NOMO-1 treated with DMSO at 0.1 percent for 48 hours (cell line): ENCODE results near the gene NOTCH1.
"Not testable (repeated sequence)": the region's sequence is repeated elsewhere in the genome, so short reads cannot be mapped to it uniquely, and the experiment has no call there.

Experiments
- DNase-seq: peaks from one replicate; lab custom pipeline; 2025; ENCODE audit not compliant: unreplicated experiment; lab: John Stamatoyannopoulos, UW

Gene NOTCH1

DNA sequence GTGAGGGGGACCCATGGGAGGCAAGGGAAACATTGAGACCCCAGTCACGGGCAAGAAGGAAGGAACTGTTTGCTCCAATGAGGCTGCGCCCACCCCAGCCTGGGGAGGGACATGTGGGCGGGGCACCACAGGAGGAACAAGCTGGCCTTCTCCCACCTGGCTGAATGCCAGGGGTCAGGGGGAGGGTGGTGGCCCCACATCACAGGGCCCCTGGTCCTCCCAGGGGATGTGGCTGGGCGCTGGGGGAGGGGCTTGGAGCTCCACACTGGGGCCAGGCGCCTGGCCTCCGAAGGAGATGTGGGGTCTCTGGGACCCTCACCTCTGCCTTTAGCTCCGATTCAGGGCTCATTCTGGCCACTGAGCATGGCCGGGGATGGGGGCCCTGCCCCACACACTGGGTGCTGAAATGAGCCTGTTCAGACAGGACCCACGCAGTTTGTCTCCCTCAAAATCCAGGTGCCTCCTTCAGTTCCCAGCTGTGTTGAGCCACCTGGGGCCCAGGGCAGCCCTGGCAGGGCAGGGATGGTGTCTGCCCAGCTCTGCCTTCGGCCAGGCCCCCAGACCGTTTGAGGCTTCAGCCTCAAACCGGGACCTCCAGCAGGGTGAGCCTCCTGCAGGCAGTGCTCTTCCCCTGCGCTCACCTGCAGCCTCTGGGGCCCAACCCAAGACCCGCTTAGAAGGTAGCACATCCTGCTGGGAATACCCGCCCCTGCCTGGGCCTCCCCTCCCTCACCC is 33.2 kb upstream of the NOTCH1 start:
- DNase-seq: no peak

GRCh38 chr9:136578626-136578914 is 32.7 kb upstream of the NOTCH1 start:
- no peak for DNase-seq

DNA sequence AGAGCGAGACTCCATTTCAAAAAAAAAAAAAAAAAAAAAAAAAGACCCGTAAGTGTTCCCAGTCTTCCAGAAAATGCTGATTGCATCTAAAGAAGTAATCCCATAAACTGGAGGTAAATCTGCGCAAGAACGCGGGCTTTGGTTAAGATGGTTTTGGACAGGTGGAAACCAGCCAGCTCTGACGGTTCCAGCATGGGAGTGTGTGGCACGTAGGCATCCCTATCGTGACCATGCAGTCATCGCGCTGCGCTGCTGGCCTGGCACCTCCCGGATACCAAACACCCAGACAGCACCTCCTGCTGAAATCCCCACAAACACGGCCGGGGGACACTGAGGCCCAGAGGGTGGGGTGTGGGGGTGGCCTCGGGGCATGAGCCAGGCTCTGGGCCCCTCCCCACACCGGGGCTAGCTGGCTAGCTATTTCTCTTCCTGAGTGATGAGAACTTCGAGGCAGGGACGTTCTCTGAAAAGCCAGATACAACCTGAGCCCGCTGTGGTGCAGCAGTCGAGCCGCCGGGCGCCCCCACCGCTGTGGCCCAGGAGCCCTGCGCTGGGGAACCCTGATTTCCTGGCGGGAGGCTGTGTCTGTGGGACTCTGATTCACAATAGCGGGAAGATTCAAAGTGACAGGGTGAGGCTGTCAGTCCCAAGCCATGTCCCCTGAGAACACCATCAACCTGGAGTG is 32.2 kb upstream of the NOTCH1 start:
- DNase-seq: no peak

DNA sequence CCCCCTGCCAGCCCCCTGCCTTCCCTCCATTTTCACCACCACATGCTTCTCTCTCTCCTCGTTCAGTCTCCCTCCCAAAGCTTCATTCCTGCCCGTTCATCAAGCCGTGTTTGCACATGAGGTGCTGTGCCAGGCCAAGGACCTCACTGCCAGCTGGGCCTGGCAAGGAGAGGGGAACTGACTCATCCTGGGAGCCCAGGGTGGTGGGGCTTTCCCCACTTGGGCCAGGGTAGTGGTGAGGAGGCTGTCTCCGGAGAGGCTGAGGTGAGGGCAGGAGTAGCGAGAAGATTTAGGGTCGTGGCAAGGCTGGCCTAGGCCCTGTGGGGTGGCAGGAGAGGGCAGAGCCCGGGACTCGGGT is 30.4 kb upstream of the NOTCH1 start:
- no peak for DNase-seq

DNA sequence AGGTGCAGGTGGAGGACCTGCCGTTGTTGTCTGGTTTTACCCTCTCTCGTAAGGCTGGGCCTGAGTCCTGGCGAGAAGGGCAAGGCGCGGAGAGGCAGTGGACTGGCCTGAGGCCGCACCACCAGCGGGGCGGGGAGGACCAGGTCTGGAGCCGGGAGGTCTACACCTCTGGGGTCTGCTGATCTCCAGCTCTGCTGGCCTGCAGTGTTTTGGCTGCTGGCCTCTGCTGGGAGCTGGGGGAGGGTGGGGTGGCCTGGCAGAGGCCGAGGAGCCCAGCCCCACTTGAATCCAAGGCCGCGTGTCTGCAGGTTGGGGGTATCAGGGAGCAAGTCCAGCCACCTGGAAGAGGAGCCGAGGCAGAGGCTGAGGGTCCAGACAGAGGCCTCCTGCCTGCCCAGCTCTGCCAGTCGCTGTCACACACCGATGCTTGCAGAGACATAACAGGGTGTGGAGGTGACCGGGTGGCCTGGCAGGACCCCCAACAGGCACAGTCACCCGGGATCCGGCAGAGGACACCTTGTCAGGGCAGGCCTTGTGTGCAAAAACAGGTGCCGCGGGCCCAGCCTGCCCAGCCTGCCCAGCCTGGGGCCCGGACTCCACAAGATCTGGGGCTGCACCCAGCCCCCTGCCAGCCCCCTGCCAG is 29.9 kb upstream of the NOTCH1 start:
- DNase-seq: no peak

DNA sequence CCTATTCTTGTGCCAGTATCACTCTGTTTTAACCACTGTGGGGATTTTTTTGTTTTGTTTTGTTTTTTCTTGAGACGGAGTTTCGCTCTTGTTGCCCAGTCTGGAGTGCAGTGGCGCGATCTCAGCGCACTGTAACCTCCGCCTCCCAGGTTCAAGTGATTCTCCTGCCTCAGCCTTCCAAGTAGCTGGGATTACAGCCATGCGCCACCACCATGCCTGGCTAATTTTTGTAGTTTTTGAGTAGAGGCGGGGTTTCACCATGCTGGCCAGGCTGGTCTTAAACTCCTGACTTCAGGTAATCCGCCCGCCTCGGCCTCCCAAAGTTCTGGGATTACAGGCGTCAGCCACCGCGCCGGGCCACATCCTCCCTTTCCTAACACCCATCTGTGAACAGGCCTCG is 28.8 kb upstream of the NOTCH1 start:
- DNase-seq: not testable (repeated sequence)

- DNase-seq: no peak
Measured at GRCh38 chr9:136572828-136573625, 27.2 kb upstream of the NOTCH1 start.

- DNase-seq: no peak
Measured at GRCh38 chr9:136572003-136572827, 26.4 kb upstream of the NOTCH1 start.

- no peak for DNase-seq
Measured at GRCh38 chr9:136571531-136571930, 25.7 kb upstream of the NOTCH1 start.

DNA sequence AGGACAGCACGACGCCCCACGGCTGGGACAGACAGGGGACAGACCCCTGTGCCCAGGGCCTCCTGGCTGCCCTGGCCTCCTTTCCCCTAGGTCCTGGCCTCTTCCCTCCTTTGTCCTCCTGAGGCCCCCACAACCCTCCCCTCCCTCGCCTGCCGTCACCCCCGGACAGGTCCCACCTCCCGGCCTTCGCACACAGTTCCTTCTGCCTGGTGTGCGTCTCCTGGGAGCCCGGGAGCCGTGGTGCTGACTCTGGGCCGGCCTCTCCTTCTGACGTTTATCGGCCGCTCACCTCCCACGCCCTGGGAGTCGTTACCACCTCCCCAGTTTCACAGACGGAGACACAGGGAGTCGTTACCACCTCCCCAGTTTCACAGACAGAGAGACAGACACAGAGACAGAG is 25.1 kb upstream of the NOTCH1 start:
- DNase-seq: no peak

GRCh38 chr9:136570191-136570845 is 24.5 kb upstream of the NOTCH1 start:
- DNase-seq: no peak

GRCh38 chr9:136569526-136570148 is 23.8 kb upstream of the NOTCH1 start:
- DNase-seq: no peak

DNA sequence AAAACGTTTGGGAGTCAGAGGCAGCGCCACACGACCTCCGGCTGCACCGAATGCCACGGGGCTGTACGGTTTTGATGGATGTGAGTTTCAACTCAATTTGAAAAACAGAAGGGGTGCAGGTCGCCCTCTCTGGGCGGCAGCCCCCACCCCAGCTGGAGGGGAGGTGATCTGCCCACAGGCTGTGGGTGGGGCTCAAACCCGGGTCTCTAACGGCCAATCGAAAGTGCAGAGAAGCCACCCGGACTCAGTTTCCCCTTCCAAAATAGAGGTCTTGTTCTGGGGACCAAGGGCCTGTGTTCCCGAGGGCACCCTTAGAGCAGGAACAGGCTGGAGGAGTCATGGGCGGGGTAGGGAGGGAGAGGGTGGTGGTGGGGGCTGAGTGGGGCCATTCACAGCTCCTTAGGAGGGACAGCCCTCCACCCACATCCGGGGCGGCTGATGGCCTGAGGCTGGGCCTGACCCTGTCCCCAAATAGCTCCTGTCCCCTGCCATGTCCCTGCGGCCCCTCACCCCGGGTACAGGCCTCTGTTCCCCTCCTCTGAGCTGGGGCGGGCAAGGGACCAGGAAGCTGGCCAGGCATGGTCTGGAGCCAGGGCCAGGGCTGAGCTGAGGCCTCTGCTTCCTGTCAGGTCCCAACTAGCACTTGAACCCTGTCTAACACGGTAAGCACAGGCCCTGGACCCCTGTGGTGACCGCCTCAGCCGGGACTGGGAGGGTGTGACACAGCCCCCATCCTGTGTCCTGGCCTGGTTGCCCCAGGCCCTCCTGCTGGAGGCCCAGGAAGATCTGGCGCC is 22.6 kb upstream of the NOTCH1 start:
- no peak for DNase-seq

DNA sequence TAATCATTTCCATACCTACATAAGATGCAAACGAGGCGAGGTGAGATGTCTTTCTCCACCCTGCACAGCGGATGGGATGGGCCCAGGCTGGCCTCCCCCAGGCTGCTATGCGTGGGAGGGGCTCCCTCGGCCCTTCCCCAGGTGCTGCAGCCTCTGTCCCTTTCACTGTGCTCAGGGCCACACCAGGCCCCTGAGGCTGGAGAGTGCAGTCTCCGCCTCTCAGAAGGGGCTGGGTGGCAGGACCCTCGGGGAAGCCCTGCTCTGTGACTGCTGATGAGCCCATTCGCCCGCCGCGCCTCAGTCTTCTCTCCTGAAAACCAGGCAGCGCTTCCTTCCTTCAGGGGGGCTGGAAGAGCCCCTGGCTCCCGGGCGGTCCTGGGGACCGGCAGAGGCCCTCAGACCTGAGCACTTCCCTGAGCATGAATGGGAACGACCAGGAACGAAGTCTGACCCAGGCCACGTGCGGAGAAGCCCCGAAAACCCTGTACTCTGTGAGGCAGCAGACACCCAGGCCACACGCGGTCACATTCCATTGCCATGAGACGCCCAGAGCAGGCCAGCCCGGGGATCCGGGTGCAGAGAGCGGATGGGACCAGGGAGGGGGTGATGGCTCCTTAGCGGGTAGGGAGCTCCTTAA is 21.9 kb upstream of the NOTCH1 start:
- no peak for DNase-seq

DNA sequence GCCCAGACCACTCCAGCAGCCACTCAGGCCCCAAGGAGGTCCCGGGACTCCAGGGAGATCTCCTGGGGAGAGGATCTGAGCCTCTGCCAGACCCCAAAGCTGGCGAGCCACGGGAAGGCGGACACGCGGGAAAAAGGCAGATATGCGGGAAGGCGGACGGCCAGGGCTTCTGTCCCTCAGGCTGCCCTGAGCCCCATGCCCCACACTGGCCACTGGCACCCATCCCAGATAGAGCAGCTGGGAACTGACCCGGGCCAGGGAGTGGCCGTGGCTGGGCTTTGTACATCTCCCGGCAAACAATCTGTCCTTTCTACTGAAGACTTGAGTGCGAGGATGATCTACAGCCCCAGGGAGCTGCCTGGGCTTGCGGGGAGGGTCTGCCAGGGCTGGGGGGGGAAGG is 21.1 kb upstream of the NOTCH1 start:
- DNase-seq: no peak

- DNase-seq: no peak
Measured at GRCh38 chr9:136566553-136566895, 20.7 kb upstream of the NOTCH1 start.

DNA sequence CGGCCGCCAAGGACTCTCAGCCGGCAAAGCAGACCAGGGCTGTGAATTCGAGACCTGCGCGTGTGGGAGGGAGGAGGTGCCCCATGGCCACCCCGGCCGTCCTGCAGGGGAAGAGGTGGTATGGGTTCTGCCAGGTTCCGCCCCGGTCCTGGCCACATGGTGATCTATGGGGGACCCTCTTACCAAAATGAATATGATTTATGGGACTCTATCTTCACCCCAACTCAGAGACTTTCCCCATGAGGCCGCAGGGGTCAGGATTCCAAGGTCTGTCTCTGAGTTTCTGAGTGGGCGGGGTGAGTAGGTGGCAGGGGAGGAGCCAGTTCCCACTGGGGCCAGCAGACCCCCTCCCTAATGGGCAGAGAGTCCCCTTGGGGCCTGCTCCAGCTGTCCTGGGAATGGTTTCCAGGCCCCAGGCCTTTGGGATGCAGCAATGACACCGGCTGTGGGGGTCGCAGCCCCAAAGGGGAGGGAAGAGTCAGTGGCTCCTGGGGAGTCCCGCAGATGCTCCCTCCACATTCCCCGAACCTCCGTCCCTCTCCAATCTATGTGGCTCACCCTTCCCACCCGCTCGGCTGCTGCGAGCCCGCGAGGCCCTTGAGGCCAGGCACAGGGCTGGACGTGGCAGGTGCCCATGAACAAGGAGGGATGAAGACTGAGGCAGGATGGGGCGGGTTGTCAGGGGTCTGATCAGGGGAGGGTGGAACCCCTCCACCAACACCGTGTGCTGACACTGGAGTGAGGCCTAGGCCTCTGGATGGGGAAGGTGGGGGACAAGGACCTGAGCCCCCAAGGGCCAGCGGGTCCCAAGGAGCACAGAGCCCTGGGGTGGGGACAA is 20.1 kb upstream of the NOTCH1 start:
- no peak for DNase-seq
